HG02938 (cell line): ENCODE results near the gene SPG7.
"Not testable (repeated sequence)": the region's sequence is repeated elsewhere in the genome, so short reads cannot be mapped to it uniquely, and the experiment has no call there.

Experiments used
- ATAC-seq: cut with Tn5 transposase; IDR thresholded peaks from one replicate; pipeline ENCODE4 v1.9.1; 2021; ENCODE audit warnings: mild to moderate bottlenecking, moderate library complexity; ENCODE audit not compliant: unreplicated experiment

SPG7 gene

GRCh38 chr16:89507834-89508590 is at the start of gene SPG7:
TSS of gene SPG7 (plus strand) at chr16:89508403. CDS start at chr16:89508418, 15 bp downstream.
- peak; percentile 42 for ATAC-seq

- no peak for ATAC-seq
Measured at GRCh38 chr16:89458551-89458950, 49.7 kb upstream of the SPG7 start.

- no peak for ATAC-seq
Measured at GRCh38 chr16:89458967-89459366, 49.2 kb upstream of the SPG7 start.

GRCh38 chr16:89460556-89460955 is 47.6 kb upstream of the SPG7 start:
- no peak for ATAC-seq

GRCh38 chr16:89461890-89462289 is 46.3 kb upstream of the SPG7 start:
- ATAC-seq: not testable (repeated sequence)

- ATAC-seq: not testable (repeated sequence)
Measured at GRCh38 chr16:89462639-89463038, 45.6 kb upstream of the SPG7 start.

- ATAC-seq: not testable (repeated sequence)
Measured at GRCh38 chr16:89463312-89463711, 44.9 kb upstream of the SPG7 start.

- ATAC-seq: no peak
Measured at GRCh38 chr16:89466920-89467319, 41.3 kb upstream of the SPG7 start.

- no peak for ATAC-seq
Measured at GRCh38 chr16:89467382-89467781, 40.8 kb upstream of the SPG7 start.

- no peak for ATAC-seq
Measured at GRCh38 chr16:89472711-89473075, 35.5 kb upstream of the SPG7 start.

GRCh38 chr16:89473136-89473712 is 35.0 kb upstream of the SPG7 start:
- no peak for ATAC-seq

- no peak for ATAC-seq
Measured at GRCh38 chr16:89473791-89474414, 34.3 kb upstream of the SPG7 start.

GRCh38 chr16:89475144-89475543 is 33.1 kb upstream of the SPG7 start:
- no peak for ATAC-seq

- no peak for ATAC-seq
Measured at GRCh38 chr16:89476379-89476778, 31.8 kb upstream of the SPG7 start.

GRCh38 chr16:89476811-89477261 is 31.4 kb upstream of the SPG7 start:
- peak; percentile 75 for ATAC-seq

GRCh38 chr16:89478576-89479221 is 29.5 kb upstream of the SPG7 start:
- ATAC-seq: no peak

- ATAC-seq: no peak
Measured at GRCh38 chr16:89481356-89481955, 26.7 kb upstream of the SPG7 start.

- ATAC-seq: no peak
Measured at GRCh38 chr16:89482150-89482816, 25.9 kb upstream of the SPG7 start.

GRCh38 chr16:89482817-89483205 is 25.4 kb upstream of the SPG7 start:
- no peak for ATAC-seq

GRCh38 chr16:89484041-89484501 is 24.1 kb upstream of the SPG7 start:
- no peak for ATAC-seq
